GM12864 (cell line): ENCODE data around the gene SDHAF3.
A peak's percentile ranks its signal among the peaks of the same experiment; 100 is the strongest.
"Not testable (repeated sequence)": the region's sequence is repeated elsewhere in the genome, so short reads cannot be mapped to it uniquely, and the experiment has no call there.

Experiments
- DNase-seq: peaks from one replicate; pipeline ENCODE4 v3.0.0-alpha.2; 2011; ENCODE audit warnings: low read depth
- H3K4me3 ChIP-seq: 2 replicates; pipeline ENCODE4 v1.5.1; 2011; ENCODE audit warnings: mild to moderate bottlenecking, low read depth, low read length, control low read depth
- CTCF ChIP-seq: IDR thresholded peaks from 2 replicates; pipeline ENCODE4 v1.5.1; 2011; ENCODE audit warnings: low read depth, mild to moderate bottlenecking, moderate library complexity, low read length, control low read depth, inconsistent platforms; ENCODE audit errors: missing control alignments

Gene SDHAF3

GRCh38 chr7:97128736-97129135 is 11.2 kb downstream of the SDHAF3 start:
- no peak for TF ChIP-seq CTCF
- no peak overlapping the region for H3K4me3 ChIP-seq
- no peak for DNase-seq

GRCh38 chr7:97130417-97131139 is 13.1 kb downstream of the SDHAF3 start:
- no peak overlapping the region for H3K4me3 ChIP-seq
- DNase-seq = no peak
- TF ChIP-seq CTCF = no peak

- no peak for DNase-seq
- H3K4me3 ChIP-seq = no peak overlapping the region
- no peak for TF ChIP-seq CTCF
Observed at GRCh38 chr7:97133159-97133558, 15.7 kb downstream of the SDHAF3 start.

GRCh38 chr7:97138830-97139229 is 21.3 kb downstream of the SDHAF3 start:
- TF ChIP-seq CTCF = no peak
- no peak overlapping the region for H3K4me3 ChIP-seq
- no peak for DNase-seq

- DNase-seq = peak; percentile 7
- peak; percentile 22 for TF ChIP-seq CTCF
- H3K4me3 ChIP-seq = no peak overlapping the region
Observed at GRCh38 chr7:97145068-97145467, 27.6 kb downstream of the SDHAF3 start.

- TF ChIP-seq CTCF = no peak
- no peak overlapping the region for H3K4me3 ChIP-seq
- DNase-seq = no peak
Observed at GRCh38 chr7:97149843-97150242, 32.3 kb downstream of the SDHAF3 start.

- TF ChIP-seq CTCF = no peak
- DNase-seq = no peak
- H3K4me3 ChIP-seq = no peak overlapping the region
Observed at GRCh38 chr7:97155897-97156418, 38.5 kb downstream of the SDHAF3 start.

GRCh38 chr7:97159984-97160383 is 42.5 kb downstream of the SDHAF3 start:
- not testable (repeated sequence) for DNase-seq, H3K4me3 ChIP-seq

GRCh38 chr7:97161609-97162008 is 44.1 kb downstream of the SDHAF3 start:
- not testable (repeated sequence) for DNase-seq, H3K4me3 ChIP-seq
